IgD-negative memory B cell (primary cell): Measurements from ENCODE around the gene CD7. TPM values are rescaled to one million over a fixed set of nuclear protein-coding genes. Genes with fewer than 3 reads are reported as not detected.

Experiments
- H3K27ac Mint-ChIP-seq, 3 donors: one replicate each; pipeline ENCODE4 v1.8.0; 2020 to 2022; ENCODE audit warnings: mild to moderate bottlenecking in 3 of 3, mixed read lengths in 3 of 3, moderate library complexity in 1 of 3
- H3K27me3 Mint-ChIP-seq: one replicate; pipeline ENCODE4 v1.8.0; 2021; ENCODE audit warnings: mixed read lengths
- H3K36me3 Mint-ChIP-seq: one replicate; pipeline ENCODE4 v1.8.0; 2020; ENCODE audit warnings: mild to moderate bottlenecking, mixed read lengths
- H3K4me1 Mint-ChIP-seq, 3 donors: one replicate each; pipeline ENCODE4 v1.8.0; 2020 to 2022; ENCODE audit warnings: mixed read lengths in 3 of 3, mild to moderate bottlenecking in 1 of 3
- H3K4me3 Mint-ChIP-seq, 4 donors: one replicate each; pipeline ENCODE4 v1.8.0; 2020 to 2022; ENCODE audit warnings: mild to moderate bottlenecking in 4 of 4, mixed read lengths in 4 of 4, moderate library complexity in 3 of 4
- H3K9me3 Mint-ChIP-seq, 3 donors: one replicate each; pipeline ENCODE4 v1.8.0; 2020 to 2021; ENCODE audit warnings: mixed read lengths in 3 of 3, mild to moderate bottlenecking in 1 of 3
- polyA plus RNA-seq: library from polyadenylated mRNA; unstranded; fragments of 300-500 nt; fragmentation: Illumina TruSeq; gene quantifications from one replicate; pipeline ENCODE4 v1.2.3, GENCODE V29; 2021

CD7 gene
- polyA plus RNA-seq, 1 donor from 2014 or later: 4.4 TPM

DNA sequence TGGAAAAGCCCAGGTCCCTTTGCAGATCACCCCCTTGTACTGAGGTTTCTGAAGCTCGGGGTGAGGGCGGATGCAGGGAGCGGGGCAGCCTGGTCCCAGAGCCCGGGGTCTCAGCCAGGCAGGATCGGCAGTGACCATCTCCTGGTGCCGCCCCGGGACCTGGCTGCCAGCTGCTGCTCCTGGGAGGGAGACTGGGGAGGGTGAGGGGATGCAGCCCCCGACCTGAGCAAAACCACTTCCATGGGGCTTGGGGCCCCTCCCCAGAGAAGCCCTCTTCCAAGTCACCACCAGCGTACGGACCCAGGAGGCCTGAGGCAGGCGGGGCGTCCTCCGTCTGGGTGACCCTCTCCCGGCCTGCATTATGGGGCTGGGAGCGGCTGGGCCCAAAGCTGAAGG lies 14.8 kb downstream of the CD7 start:
- Mint-ChIP-seq H3K36me3 (no peaks in the 10 kb centered on the region), H3K27ac (peak overlapping the region in 1 of 3 donors; percentile 93), H3K4me1 (peaks cover 15 to 29% (median 25%) of the 10 kb centered on the region in 3 donors), H3K4me3 (peak overlapping the region in 2 of 4 donors; percentile 71 to 88), H3K9me3 (no peaks in the 10 kb centered on the region), H3K27me3 (peaks cover 1% of the 10 kb centered on the region)

DNA sequence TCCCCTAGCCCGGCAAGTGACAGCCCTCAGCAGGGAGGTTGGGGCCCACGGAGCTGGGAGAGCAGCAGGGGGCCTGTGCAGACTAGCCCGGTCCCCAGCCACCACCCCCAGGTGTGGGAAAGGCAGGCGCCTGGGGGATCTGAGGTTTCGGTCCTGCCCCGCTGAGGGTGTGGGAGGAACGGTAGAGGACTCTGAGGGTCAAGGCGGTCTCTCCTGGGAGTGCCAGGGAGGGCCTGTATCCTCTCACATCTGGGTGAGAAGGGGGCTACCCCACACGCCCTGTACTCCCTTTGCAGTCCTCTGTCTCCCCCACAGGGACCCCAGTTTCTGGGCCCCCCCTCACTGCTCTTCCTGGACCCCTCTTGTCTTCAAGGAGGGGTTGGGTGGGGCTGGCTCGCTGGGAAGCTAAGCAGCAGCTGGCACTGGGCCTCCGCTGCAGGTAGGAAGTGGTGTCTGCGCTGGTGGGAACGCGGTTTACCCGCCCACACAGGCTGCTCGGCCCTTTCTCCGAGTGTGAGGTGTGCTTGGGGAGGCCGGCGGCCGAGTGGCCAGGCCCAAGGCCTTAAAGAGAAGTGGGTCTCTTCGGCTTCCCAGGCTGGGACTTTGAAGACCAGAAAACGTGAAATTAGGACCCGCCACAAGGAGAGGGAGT lies 15.4 kb downstream of the CD7 start:
- Mint-ChIP-seq H3K4me3 (peak overlapping the region in 3 of 4 donors; percentile 55 to 88 (median 71)), H3K4me1 (peaks cover 20 to 34% (median 28%) of the 10 kb centered on the region in 3 donors), H3K27ac (peak overlapping the region in 2 of 3 donors; percentile 67 to 93), H3K27me3 (peaks cover 1% of the 10 kb centered on the region), H3K36me3 (no peaks in the 10 kb centered on the region), H3K9me3 (no peaks in the 10 kb centered on the region)

DNA sequence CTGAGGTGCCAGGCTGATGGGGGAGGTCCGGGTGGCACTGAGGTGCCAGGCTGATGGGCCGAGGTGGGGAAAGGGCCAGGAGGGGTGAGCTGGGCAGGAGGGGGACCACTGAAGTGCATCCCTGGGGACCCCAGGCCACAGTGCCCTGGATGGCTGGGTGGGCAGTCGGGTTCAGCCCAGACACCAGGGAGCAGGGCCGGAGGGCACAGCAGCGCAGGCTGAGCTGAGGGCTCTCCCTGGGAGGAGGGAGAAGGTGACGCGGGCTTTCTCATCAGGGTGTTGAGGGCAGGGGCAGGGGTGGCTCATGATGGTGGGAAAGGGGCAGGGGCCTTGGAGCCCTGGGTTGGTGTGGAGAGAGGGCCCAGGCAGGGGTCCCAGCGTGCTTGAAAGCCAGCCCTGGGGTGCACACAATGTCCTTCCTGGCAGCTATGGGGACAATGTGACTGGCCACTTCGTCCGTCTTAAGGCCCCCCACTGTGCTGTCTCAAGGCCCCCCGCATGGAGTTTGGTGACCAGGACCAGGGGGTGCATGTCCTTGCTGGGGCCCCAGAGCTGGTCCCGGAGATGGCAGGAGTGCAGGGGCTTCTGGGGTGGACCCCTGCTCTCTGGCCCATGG lies 16.0 kb downstream of the CD7 start:
- peak overlapping the region in 2 of 3 donors; percentile 92 to 93 for H3K27ac Mint-ChIP-seq
- peak overlapping the region; percentile 19 to 84 (median 46) for H3K4me3 Mint-ChIP-seq
- H3K27me3 Mint-ChIP-seq: peaks cover 1% of the 10 kb centered on the region
- no peaks in the 10 kb centered on the region for H3K9me3 Mint-ChIP-seq
- H3K4me1 Mint-ChIP-seq: peaks cover 27 to 39% (median 33%) of the 10 kb centered on the region in 3 donors
- no peaks in the 10 kb centered on the region for H3K36me3 Mint-ChIP-seq

DNA sequence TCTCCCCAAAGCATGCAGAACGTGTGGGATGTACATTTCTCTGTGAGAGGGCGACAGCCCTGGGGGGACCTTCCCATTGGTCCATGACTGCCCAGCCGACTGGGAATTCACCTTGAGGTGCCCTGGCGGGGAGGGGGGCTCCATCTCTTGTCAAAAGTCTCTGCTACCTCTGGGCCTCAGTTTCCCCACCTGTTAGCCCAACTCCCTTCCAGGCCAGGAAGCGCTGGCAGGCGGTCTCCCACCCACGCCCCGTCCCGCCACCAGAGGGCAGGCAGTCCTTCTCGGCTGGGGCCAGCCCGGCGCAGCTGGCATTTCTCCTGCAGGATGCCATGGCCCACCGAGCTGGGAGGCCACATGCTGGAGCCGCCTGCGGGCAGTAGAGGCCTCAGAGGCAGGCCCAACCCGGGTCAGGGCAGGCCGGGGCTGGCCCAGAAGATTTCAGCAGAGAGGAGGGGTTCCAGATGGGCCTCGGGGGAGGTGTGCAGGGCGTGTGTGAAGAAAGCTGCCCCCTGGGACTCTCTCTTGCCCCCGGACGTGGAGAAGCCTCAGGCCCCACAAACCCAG lies 16.6 kb downstream of the CD7 start:
- Mint-ChIP-seq H3K9me3 (no peaks in the 10 kb centered on the region), H3K4me1 (peaks cover 27 to 39% (median 33%) of the 10 kb centered on the region in 3 donors), H3K27me3 (peaks cover 1% of the 10 kb centered on the region), H3K36me3 (no peaks in the 10 kb centered on the region), H3K27ac (peak overlapping the region in 2 of 3 donors; percentile 92 to 93), H3K4me3 (peak overlapping the region; percentile 19 to 84 (median 47))

DNA sequence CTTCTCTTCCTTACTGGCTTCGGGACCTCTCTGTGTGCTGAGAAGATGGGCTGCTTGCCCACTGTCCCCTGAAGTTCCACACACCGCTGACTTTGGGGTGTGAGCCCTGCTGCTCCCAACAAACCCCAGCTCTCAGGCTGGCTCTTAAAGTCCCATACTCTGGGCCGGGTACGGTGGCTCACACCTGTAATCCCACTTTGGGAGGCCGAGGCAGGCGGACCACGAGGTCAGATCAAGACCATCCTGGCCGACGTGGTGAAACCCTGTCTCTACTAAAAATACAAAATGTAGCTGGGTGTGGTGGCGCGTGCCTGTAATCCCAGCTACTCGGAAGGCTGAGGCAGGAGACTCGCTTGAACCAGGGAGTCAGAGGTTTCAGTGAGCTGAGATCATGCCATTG lies 17.2 kb downstream of the CD7 start:
- Mint-ChIP-seq H3K36me3 (no peaks in the 10 kb centered on the region), H3K27ac (peak overlapping the region; percentile 91 to 93 (median 92)), H3K9me3 (no peaks in the 10 kb centered on the region), H3K4me3 (peak overlapping the region in 3 of 4 donors; percentile 52 to 77 (median 67)), H3K4me1 (peaks cover 31 to 41% (median 35%) of the 10 kb centered on the region in 3 donors), H3K27me3 (peaks cover 1% of the 10 kb centered on the region)

DNA sequence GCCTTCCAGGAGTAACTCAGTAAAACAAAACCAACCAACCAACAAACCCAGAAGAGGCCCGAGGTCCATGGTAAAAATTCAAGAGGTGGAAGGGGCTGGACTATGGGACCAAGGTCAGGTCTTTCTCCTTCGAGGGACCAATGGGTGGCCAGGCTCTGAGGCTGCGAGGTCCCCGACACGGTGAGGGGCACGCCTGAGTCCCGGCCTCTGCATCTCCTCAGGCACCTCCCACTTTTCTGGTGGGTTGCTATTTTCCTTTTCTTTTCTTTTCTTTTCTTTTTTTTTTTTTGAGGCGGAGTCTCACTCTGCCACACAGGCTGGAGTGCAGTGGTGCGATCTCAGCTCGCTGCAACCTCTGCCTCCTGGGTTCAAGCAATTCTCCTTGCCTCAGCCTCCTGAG lies 18.0 kb downstream of the CD7 start:
- Mint-ChIP-seq H3K27me3 (peaks cover 1% of the 10 kb centered on the region), H3K27ac (peak overlapping the region; percentile 91 to 100 (median 93)), H3K9me3 (no peaks in the 10 kb centered on the region), H3K4me1 (peaks cover 36 to 43% (median 37%) of the 10 kb centered on the region in 3 donors), H3K4me3 (peak overlapping the region in 2 of 4 donors; percentile 68 to 77), H3K36me3 (no peaks in the 10 kb centered on the region)

DNA sequence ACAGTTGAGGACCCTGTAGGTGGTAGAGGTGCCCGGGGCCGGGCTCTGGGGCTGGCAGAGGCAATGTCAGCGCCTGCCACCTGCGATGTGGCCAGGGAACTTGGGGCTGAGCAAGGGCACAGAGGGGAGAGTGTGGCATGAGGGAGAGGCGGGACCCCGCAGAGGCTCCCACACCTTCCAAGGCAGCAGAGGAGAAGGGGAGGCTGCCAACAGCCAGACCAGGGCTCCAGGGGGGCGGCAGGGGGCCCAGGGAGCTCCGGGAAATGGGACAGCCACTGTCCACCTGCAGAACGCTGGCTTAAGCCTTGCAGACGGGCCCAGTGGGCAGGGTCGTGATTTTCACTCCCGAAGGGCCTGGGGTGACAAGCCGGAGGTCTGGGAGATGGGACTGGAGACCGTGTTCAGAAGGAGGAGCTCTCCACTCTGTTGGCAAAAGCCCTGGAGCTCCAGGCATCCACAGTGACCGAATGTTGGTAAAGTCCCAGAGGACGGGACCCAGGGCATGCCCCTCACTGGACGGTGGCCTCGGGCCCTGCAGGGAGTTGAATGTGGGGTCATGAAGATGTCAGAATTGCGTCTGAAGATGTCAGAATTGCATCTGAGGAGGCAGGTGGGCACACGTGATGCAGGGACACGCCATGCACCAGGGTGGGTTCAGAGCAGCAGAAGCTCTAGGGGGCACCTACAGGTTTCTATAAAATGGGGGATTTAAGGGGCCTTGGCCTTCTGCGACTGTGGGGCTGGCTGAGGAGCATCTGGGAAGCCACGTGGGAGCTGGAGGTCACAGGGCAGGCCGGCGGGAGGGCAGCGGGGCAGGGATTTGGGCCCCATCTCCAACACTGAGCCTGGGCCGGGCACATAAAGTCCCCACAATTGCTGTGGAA lies 18.6 kb downstream of the CD7 start:
- H3K27ac Mint-ChIP-seq: peak overlapping the region; percentile 100
- H3K4me1 Mint-ChIP-seq: peaks cover 39 to 45% (median 39%) of the 10 kb centered on the region in 3 donors
- H3K9me3 Mint-ChIP-seq: no peaks in the 10 kb centered on the region
- peak overlapping the region; percentile 94 to 97 (median 94) for H3K4me3 Mint-ChIP-seq
- H3K36me3 Mint-ChIP-seq: no peaks in the 10 kb centered on the region
- peaks cover 1% of the 10 kb centered on the region for H3K27me3 Mint-ChIP-seq

DNA sequence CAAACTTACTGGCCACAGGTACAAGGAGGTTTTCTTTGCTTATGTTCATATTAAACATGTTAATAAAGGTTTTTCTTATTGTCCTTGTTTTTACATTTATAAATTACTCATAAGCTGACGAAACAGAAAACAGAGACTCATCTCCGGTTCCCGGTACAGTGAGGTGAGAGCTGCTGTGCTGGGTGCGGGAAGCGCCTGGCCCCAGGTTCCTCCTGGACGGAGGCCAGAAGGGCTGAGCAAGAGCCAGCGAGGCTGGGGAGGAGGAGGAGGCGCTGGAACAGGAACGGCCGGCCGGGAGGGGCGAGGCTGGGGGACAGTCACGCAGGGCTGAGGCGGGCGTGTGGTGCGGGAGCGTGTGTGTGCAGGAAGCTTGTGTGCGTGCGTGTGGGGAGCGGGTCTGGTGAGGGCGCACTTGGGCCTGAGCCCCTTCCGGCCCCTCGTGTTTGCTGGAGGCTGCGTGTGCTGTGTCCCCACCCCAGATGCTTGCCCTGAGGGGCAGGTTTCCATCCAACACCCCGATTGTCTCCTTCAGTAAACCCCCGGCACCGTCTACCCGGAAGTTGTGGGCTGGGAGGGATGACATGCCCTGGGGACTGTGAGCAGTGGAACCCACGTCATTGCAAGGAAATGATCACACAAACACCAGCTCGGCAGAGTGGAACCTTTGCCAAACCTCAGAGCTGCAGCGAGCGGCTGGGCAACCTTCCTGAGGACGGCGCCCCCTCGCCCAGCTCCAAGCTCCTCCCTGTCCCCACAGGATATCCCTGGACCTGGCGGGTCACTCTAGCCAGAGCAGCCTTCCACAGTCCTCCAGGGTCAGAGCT lies 19.5 kb downstream of the CD7 start:
- H3K36me3 Mint-ChIP-seq: no peaks in the 10 kb centered on the region

DNA sequence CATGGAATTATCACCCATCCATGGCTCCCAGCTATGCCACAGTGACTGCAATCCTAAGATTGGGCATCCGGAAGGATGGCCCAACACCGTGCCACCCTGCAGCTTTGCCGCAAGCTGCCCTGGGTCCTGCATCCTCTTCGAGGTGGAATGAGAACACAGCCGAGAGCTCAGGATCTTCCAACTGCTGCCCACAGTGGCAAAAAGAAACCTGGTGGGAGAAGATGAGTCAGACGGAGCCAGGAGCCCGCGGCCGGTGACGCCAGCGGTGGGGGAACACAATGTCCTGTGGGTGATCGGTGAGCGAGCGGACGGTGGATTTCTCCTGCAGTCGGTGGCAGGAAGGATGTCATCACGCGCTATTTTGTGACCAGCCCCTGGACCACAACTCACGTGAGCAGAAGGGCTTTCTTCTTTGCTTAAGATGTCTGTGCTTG lies 20.1 kb downstream of the CD7 start:
- Mint-ChIP-seq H3K27me3 (peaks cover under 1% of the 10 kb centered on the region), H3K27ac (peak overlapping the region; percentile 100), H3K4me3 (peak overlapping the region; percentile 94 to 97 (median 94)), H3K4me1 (peaks cover 40 to 48% (median 43%) of the 10 kb centered on the region in 3 donors), H3K36me3 (no peaks in the 10 kb centered on the region), H3K9me3 (no peaks in the 10 kb centered on the region)

More for the DNA sequence above, 19.5 kb downstream of the CD7 start:
- Mint-ChIP-seq H3K4me1 (peaks cover 39 to 48% (median 39%) of the 10 kb centered on the region in 3 donors), H3K27me3 (peaks cover 1% of the 10 kb centered on the region), H3K27ac (peak overlapping the region; percentile 100), H3K4me3 (peak overlapping the region; percentile 94 to 97 (median 94)), H3K9me3 (no peaks in the 10 kb centered on the region)

DNA sequence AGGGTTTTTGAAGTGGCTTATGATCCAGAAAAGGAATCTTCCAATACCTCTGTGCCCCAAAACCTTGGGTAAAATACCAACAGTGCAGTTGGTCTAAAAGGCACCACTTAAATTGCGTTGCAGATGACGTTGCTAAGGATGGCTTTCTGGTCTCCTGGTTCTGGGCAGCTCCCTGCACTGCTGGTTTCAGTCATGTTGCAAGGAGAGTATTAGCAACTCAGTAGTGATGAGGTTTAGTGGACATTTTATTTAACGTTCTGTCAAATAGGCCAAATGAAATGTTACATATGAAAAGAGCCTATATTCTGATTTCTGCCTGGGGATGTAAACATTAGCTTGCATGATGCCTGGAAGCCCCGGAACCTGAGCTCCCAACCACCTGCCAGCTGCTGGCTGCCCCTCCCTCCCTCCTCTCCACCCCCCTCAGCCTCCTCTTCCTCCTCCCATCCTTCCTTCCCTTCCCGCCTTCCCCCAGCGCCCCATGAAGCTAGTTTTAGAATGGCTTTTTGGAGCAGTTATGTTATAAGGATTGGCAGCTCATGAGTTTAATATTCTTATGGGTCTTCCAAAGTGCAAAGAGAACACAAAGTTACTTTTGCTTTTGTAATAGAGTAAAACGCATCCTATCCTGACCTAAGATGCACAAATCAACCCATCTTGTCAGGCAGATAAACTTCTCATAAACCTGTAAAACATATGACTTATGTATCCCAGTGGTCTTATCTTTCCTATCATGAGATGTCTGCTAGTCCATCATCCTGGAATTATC lies 20.7 kb downstream of the CD7 start:
- Mint-ChIP-seq H3K27me3 (no peaks in the 10 kb centered on the region), H3K4me1 (peaks cover 38 to 44% (median 40%) of the 10 kb centered on the region in 3 donors), H3K4me3 (peak overlapping the region; percentile 94 to 97 (median 94)), H3K9me3 (no peaks in the 10 kb centered on the region), H3K36me3 (no peaks in the 10 kb centered on the region), H3K27ac (peak overlapping the region; percentile 100)

DNA sequence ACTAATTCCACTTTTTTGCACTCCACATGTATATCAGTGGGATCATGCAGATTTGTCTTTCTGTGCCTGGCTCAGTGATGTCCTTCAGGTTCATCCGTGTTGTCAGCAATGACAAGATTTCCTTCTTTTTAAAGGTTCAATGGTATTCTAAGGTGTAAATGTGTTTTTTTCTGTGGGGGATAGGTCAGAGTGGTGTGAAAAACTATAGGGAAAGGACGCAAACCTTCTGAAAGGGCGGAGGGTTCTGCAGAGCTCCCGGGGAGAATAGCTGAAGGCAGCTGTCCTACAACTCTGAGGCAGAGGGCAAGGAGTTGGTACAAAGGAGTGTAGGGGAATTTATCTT lies 22.0 kb downstream of the CD7 start:
- Mint-ChIP-seq H3K4me1 (peaks cover 33 to 40% (median 36%) of the 10 kb centered on the region in 3 donors), H3K27ac (peak overlapping the region in 1 of 3 donors; percentile 93), H3K4me3 (peak overlapping the region in 1 of 4 donors; percentile 86), H3K27me3 (no peaks in the 10 kb centered on the region), H3K36me3 (no peaks in the 10 kb centered on the region), H3K9me3 (no peaks in the 10 kb centered on the region)

DNA sequence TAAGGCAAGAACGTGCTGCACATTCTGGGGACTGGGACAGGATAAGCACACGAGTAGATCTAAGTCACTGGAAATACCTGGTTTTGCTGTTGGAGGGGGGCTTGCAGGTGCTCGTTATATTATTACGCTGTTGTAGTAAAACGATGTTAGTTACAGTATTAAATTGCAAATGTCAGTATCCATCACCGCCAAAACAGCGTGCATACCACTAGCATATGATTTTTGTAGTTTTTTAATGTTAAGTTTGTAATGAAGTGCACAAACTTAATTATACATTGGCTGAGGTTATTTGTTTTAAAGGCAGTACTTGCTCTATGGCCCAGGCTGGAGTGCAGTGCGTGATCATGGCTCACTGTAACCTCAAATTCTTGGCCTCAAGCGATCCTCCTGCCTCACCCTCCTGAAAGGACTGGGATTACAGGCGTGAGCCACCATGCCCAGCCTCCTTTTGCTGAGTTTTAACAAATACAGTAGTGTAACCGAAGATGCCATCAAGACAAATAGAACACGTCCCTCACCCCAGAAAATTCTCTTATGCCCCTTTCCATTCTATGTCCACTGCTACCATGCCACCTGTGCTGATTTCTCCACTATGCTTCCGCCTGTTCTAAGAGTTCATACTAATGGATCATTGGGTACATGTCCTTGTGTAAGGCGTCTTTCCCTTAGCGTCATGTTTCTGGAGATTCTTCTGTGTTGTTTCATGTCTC lies 23.2 kb downstream of the CD7 start:
- no peaks in the 10 kb centered on the region for H3K9me3 Mint-ChIP-seq
- H3K27me3 Mint-ChIP-seq: no peaks in the 10 kb centered on the region
- H3K27ac Mint-ChIP-seq: peak overlapping the region in 2 of 3 donors; percentile 89 to 93
- no peaks in the 10 kb centered on the region for H3K36me3 Mint-ChIP-seq
- peak overlapping the region; percentile 74 to 86 (median 80) for H3K4me3 Mint-ChIP-seq
- H3K4me1 Mint-ChIP-seq: peaks cover 31 to 35% (median 31%) of the 10 kb centered on the region in 3 donors
